Mucosa of descending colon (tissue), 3 donors: ENCODE measurements around the gene ETV6. TPM values are rescaled to one million over a fixed set of nuclear protein-coding genes. Genes with fewer than 3 reads are reported as not detected.

Experiments used
- ATAC-seq: fragments of 200-7000 bp; cut with Tn5 transposase; one replicate; pipeline ENCODE4 v1.9.1; 2020; ENCODE audit warnings: mild to moderate bottlenecking, moderate library complexity
- DNase-seq, 3 donors: peaks; one replicate each; pipeline ENCODE4 v3.0.0-alpha.2; 2020
- H3K36me3 ChIP-seq: fragments of 200-600 bp; one replicate; pipeline ENCODE4 v1.8.0; 2021; ENCODE audit warnings: low read depth, mild to moderate bottlenecking
- H3K4me1 ChIP-seq: fragments of 200-600 bp; one replicate; pipeline ENCODE4 v1.8.0; 2021; ENCODE audit warnings: low read depth, mild to moderate bottlenecking
- H3K4me3 ChIP-seq: fragments of 200-600 bp; one replicate; pipeline ENCODE4 v1.8.0; 2021; ENCODE audit warnings: mild to moderate bottlenecking
- H3K9me3 ChIP-seq: fragments of 200-600 bp; one replicate; pipeline ENCODE4 v1.8.0; 2021; ENCODE audit warnings: mild to moderate bottlenecking
- CTCF ChIP-seq: fragments of 200-600 bp; IDR thresholded peaks from one replicate; pipeline ENCODE4 v1.8.0; 2022; ENCODE audit warnings: antibody characterized with exemption, mild to moderate bottlenecking
- intact Hi-C, 2 donors: fragments of 100-400 bp; cut with DNase I in 1 of 2; cut with micrococcal nuclease in 1 of 2; formaldehyde crosslinking; loops; one replicate each; pipeline versions ENCODE4 v1.11.0 to v1.11.1; 2022; cut with DNase I, micrococcal nuclease
- total RNA-seq, 3 donors: library from RNA; stranded (reverse); fragmentation: NEBNext Ultra II Directional in 2 of 3; extraction: Animal tissue kit (Norgen Biotek cat#: 25700) in 2 of 3; gene quantifications; one replicate each; pipeline versions ENCODE4 v1.2.1 to v1.2.4, GENCODE V29; 2021 to 2023
- donor health status: DM: no; HTN: no; CAD: no; lungs with moderate emphysema.
- donor health status: DM: no; HTN: no; CAD: no.
- donor health status: DM: no; HTN: yes; CAD: no.

ETV6 gene
- total RNA-seq, 3 donors from 2014 or later, result 60.9 to 74.3 (median 72.8) TPM

GRCh38 chr12:11872055-11872454 lies 222.6 kb downstream of the ETV6 start:
- DNase-seq, result no peak
- no peak overlapping the region for H3K4me3 ChIP-seq
- intact Hi-C loops, result no loop called here
- peaks cover 10% of the 10 kb centered on the region for H3K4me1 ChIP-seq
- ATAC-seq, result no peak
- TF ChIP-seq CTCF, result no peak
- H3K36me3 ChIP-seq, result peaks cover 4% of the 10 kb centered on the region
- no peaks in the 10 kb centered on the region for H3K9me3 ChIP-seq

- intact Hi-C loops, result no loop called here
- H3K4me1 ChIP-seq, result peaks cover 24% of the 10 kb centered on the region
- ATAC-seq (peak; percentile 35), DNase-seq (no peak)
- H3K36me3 ChIP-seq, result no peaks in the 10 kb centered on the region
- no peak overlapping the region for H3K4me3 ChIP-seq
- no peak for TF ChIP-seq CTCF
- no peaks in the 10 kb centered on the region for H3K9me3 ChIP-seq
Observed at GRCh38 chr12:11875414-11875935, 226.0 kb downstream of the ETV6 start.

GRCh38 chr12:11876307-11876706 lies 226.8 kb downstream of the ETV6 start:
- DNase-seq, result no peak
- peaks cover 24% of the 10 kb centered on the region for H3K4me1 ChIP-seq

GRCh38 chr12:11877102-11877826 lies 227.8 kb downstream of the ETV6 start:
- H3K9me3 ChIP-seq, result no peaks in the 10 kb centered on the region
- no peak overlapping the region for H3K4me3 ChIP-seq
- intact Hi-C loops, result no loop called here
- no peaks in the 10 kb centered on the region for H3K36me3 ChIP-seq
- ATAC-seq, result no peak
- no peak for DNase-seq
- no peak for TF ChIP-seq CTCF
- peaks cover 24% of the 10 kb centered on the region for H3K4me1 ChIP-seq

More at GRCh38 chr12:11876307-11876706, 226.8 kb downstream of the ETV6 start:
- H3K4me3 ChIP-seq, result no peak overlapping the region
- intact Hi-C loops, result no loop called here
- H3K36me3 ChIP-seq, result no peaks in the 10 kb centered on the region
- no peak for ATAC-seq
- H3K9me3 ChIP-seq, result no peaks in the 10 kb centered on the region
- TF ChIP-seq CTCF, result no peak

- ATAC-seq, result peak; percentile 71
- Histone ChIP-seq H3K9me3 (no peaks in the 10 kb centered on the region), H3K4me1 (peaks cover 24% of the 10 kb centered on the region), H3K4me3 (no peak overlapping the region), H3K36me3 (no peaks in the 10 kb centered on the region)
- intact Hi-C loops, result no loop called here
- no peak for TF ChIP-seq CTCF
- DNase-seq, result peak in 2 of 3 donors; percentile 64 to 79
Observed at GRCh38 chr12:11877869-11878780, 228.7 kb downstream of the ETV6 start.
